ENCODE results near the gene CAMKV. TPM values are rescaled to one million over a fixed set of nuclear protein-coding genes. Genes with fewer than 3 reads are reported as not detected.
"Not testable (repeated sequence)": the region's sequence is repeated elsewhere in the genome, so short reads cannot be mapped to it uniquely, and the experiment has no call there.

CAMKV gene
- total RNA-seq (under 1 TPM in 1 of 2 experiments, not detected in 1; 0.28 TPM), total RNA-seq (0 to 4.2 (median 0.18) reads per million in 172 experiments)
- not detected for polyA plus RNA-seq (2013, experiment 1 of 2)
- 0.04 TPM for polyA plus RNA-seq (2013, experiment 2 of 2)

DNA sequence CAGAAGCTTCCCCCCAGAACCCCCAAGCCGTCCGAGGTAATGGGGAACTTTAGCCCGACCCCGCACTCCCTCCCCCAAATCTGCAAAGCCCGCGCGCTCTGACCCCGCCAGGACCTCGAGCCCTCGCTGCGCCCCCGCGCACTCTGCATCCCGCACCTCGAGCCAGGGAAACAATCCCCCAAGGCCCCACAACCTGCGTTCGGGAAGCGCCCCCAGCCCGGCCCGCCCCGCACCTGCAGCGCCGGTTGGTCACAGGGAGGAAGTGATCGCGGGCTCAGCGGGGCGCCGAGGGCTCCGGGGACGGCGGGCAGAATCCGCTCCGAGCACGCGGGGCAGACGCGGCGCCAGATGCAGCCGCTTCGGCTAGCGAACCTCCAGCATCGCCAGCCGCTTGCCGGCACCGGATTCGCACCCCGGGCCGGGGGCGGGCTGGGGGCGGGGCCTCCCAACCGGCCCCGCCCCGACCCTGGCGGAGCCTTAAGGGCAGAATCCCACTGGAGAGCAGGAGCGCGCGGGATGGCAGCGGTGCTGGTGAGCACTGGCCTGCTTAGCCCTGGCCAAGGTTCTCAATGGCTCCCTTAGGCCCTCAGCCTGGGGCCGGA, at the start of gene CAMKV:
Gene CAMKV, minus strand, starts transcription at position 382 of the 602 bp plus-strand sequence. CDS start 7,518 bp downstream, outside the sequence.
- TF ChIP-seq, protein P1, sequence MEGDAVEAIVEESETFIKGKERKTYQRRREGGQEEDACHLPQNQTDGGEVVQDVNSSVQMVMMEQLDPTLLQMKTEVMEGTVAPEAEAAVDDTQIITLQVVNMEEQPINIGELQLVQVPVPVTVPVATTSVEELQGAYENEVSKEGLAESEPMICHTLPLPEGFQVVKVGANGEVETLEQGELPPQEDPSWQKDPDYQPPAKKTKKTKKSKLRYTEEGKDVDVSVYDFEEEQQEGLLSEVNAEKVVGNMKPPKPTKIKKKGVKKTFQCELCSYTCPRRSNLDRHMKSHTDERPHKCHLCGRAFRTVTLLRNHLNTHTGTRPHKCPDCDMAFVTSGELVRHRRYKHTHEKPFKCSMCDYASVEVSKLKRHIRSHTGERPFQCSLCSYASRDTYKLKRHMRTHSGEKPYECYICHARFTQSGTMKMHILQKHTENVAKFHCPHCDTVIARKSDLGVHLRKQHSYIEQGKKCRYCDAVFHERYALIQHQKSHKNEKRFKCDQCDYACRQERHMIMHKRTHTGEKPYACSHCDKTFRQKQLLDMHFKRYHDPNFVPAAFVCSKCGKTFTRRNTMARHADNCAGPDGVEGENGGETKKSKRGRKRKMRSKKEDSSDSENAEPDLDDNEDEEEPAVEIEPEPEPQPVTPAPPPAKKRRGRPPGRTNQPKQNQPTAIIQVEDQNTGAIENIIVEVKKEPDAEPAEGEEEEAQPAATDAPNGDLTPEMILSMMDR (IDR thresholded peaks at IDR 0.05): no peak
- Histone ChIP-seq H3K4me3 (ENCODE audit: low read length) (peak within 1 kb of the TSS; percentile 43), H3K27me3 (ENCODE audit: control insufficient read depth in 1 of 2, insufficient read depth in 2 of 2, low read length in 2 of 2) (peaks cover 38 to 40% of the 10 kb centered on the region in 2 experiments), H3K27ac (ENCODE audit: low read depth in 1 of 2, low read length in 2 of 2) (no peak within 1 kb of the TSS), H3K36me3 (ENCODE audit: insufficient read depth, low read length) (no peaks in the 10 kb centered on the region), H3K4me1 (ENCODE audit: insufficient read depth, low read length) (peaks cover 25% of the 10 kb centered on the region), H3K9me3 (ENCODE audit: control insufficient read depth in 1 of 2, insufficient read depth in 1 of 2, low read length in 2 of 2) (peaks cover 0 to 19% of the 10 kb centered on the region in 2 experiments)
- ChIA-PET CTCF (no interaction called here), POLR2A (no interaction called here)
- Mint-ChIP-seq H3K27me3 (peaks cover 49% of the 10 kb centered on the region), H3K4me3 (peak within 1 kb of the TSS; percentile 30), H3K27ac (no peak within 1 kb of the TSS), H3K9me3 (no peaks in the 10 kb centered on the region), H3K36me3 (ENCODE audit: low read depth) (no peaks in the 10 kb centered on the region), H3K4me1 (ENCODE audit: low read depth) (no peaks in the 10 kb centered on the region)
- DNase-seq: peak in 11 of 14 experiments; percentile 4 to 54 (median 24)
- peak; percentile 54 for ATAC-seq (ENCODE audit: poor library complexity)
- intact Hi-C loops (cut with DNase I, micrococcal nuclease): loop anchor here in 1 of 2 experiments (5.0 kb wide), 1 partner anchor 43 kb away; no protein-coding TSS in a partner anchor

DNA sequence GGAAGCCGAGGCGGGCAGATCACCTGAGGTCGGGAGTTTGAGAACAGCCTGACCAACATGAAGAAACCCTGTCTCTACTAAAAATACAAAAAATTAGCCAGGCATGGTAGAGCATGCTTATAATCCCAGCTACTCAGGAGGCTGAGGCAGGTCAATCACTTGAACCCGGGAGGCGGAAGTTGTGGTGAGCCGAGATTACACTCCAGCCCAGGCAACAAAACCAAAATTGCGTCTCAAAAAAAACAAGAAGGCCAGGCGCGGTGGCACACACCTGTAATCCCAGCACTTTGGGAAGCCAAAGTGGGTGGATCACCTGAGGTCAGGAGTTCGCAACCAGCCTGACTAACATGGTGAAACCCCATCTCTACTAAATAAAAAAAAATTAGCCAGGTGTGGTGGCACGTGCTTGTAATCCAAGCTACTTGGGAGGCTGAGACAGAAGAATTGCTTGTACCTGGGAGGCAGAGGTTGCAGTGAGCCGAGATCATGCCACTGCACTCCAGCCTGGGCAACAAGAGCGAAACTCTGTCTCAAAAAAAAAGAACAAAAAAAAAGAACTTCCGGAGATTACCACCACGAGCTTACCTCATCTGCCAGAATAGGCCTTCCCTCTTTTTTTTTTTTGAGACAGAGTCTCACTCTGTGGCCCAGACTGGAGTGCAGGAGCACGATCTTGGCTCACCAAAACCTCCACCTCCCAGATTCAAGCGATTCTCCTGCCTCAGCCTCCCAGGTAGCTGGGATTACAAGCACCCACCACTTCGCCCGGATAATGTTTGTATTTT, 48.3 kb upstream of the CAMKV start:
- DNase-seq; H3K4me3 ChIP-seq (ENCODE audit: low read length); H3K27ac ChIP-seq (ENCODE audit: low read depth in 1 of 2, low read length in 2 of 2); H3K27ac Mint-ChIP-seq; H3K36me3 ChIP-seq (ENCODE audit: insufficient read depth, low read length); H3K36me3 Mint-ChIP-seq (ENCODE audit: low read depth); H3K9me3 Mint-ChIP-seq; POLR2A ChIA-PET; intact Hi-C loops (cut with DNase I, micrococcal nuclease); H3K9me3 ChIP-seq (ENCODE audit: control insufficient read depth in 1 of 2, insufficient read depth in 1 of 2, low read length in 2 of 2); H3K4me1 Mint-ChIP-seq (ENCODE audit: low read depth); H3K4me1 ChIP-seq (ENCODE audit: insufficient read depth, low read length); CTCF ChIA-PET; H3K27me3 ChIP-seq (ENCODE audit: control insufficient read depth in 1 of 2, insufficient read depth in 2 of 2, low read length in 2 of 2); H3K4me3 Mint-ChIP-seq; H3K27me3 Mint-ChIP-seq: not testable (repeated sequence)
- peak; percentile 39 for ATAC-seq (ENCODE audit: poor library complexity)

GRCh38 chr3:49916686-49917085, 47.0 kb upstream of the CAMKV start:
- no peaks in the 10 kb centered on the region for H3K27me3 Mint-ChIP-seq
- Histone ChIP-seq H3K9me3 (ENCODE audit: control insufficient read depth in 1 of 2, insufficient read depth in 1 of 2, low read length in 2 of 2) (no peaks in the 10 kb centered on the region), H3K4me1 (ENCODE audit: insufficient read depth, low read length) (peaks cover 2% of the 10 kb centered on the region), H3K36me3 (ENCODE audit: insufficient read depth, low read length) (peaks cover 17% of the 10 kb centered on the region), H3K27ac (ENCODE audit: low read depth in 1 of 2, low read length in 2 of 2) (no peak overlapping the region), H3K27me3 (ENCODE audit: control insufficient read depth in 1 of 2, insufficient read depth in 2 of 2, low read length in 2 of 2) (no peaks in the 10 kb centered on the region), H3K4me3 (ENCODE audit: low read length) (no peak overlapping the region)
- no peak overlapping the region for H3K4me3 Mint-ChIP-seq
- H3K9me3 Mint-ChIP-seq: no peaks in the 10 kb centered on the region
- no peaks in the 10 kb centered on the region for H3K4me1 Mint-ChIP-seq (ENCODE audit: low read depth)
- TF ChIP-seq, protein P1 (IDR thresholded peaks at IDR 0.05): no peak
- ChIA-PET CTCF (no interaction called here), POLR2A (no interaction called here)
- DNase-seq: no peak
- ATAC-seq (ENCODE audit: poor library complexity): no peak
- intact Hi-C loops (cut with DNase I, micrococcal nuclease): no loop called here
- peaks cover 22% of the 10 kb centered on the region for H3K36me3 Mint-ChIP-seq (ENCODE audit: low read depth)
- H3K27ac Mint-ChIP-seq: no peak overlapping the region

Data from CD4-positive, alpha-beta T cell (primary cell).